GM12864 (cell line): ENCODE results near the gene ZDHHC8.

Experiments
- DNase-seq: peaks from one replicate; pipeline ENCODE4 v3.0.0-alpha.2; 2011; ENCODE audit warnings: low read depth
- H3K4me3 ChIP-seq: 2 replicates; pipeline ENCODE4 v1.5.1; 2011; ENCODE audit warnings: mild to moderate bottlenecking, low read depth, low read length, control low read depth
- TF ChIP-seq, protein P1 (sequence below): IDR thresholded peaks from 2 replicates; pipeline ENCODE4 v1.5.1; 2011; ENCODE audit warnings: low read depth, mild to moderate bottlenecking, moderate library complexity, low read length, control low read depth, inconsistent platforms; ENCODE audit errors: missing control alignments

The ZDHHC8 gene

DNA sequence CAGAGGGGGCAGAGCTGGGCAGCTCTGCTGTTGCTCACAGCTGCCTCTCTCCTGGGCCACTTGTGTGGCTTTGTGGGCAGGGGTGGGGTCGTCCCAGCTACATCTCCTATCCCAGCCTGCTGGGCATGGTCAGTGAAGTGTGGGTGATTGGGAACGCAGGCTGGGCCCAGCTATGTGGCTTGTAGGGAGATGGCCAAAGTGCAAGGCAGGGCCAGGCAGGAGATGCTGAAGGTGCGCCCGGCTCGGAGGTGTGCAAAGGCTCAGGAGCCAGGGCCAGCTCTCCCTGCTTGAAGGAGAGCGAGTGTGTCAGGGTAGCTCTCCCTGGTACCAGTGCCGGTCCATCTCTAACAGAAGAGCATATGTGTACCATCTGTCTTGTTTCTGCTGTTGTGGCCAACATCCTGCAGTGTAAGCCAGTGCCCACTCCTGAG, 24.1 kb upstream of the ZDHHC8 start:
- DNase-seq, result no peak
- H3K4me3 ChIP-seq, result no peak overlapping the region
- TF ChIP-seq, protein P1, sequence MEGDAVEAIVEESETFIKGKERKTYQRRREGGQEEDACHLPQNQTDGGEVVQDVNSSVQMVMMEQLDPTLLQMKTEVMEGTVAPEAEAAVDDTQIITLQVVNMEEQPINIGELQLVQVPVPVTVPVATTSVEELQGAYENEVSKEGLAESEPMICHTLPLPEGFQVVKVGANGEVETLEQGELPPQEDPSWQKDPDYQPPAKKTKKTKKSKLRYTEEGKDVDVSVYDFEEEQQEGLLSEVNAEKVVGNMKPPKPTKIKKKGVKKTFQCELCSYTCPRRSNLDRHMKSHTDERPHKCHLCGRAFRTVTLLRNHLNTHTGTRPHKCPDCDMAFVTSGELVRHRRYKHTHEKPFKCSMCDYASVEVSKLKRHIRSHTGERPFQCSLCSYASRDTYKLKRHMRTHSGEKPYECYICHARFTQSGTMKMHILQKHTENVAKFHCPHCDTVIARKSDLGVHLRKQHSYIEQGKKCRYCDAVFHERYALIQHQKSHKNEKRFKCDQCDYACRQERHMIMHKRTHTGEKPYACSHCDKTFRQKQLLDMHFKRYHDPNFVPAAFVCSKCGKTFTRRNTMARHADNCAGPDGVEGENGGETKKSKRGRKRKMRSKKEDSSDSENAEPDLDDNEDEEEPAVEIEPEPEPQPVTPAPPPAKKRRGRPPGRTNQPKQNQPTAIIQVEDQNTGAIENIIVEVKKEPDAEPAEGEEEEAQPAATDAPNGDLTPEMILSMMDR, result no peak

GRCh38 chr22:20107951-20108756, 23.4 kb upstream of the ZDHHC8 start:
- DNase-seq, result no peak
- no peak overlapping the region for H3K4me3 ChIP-seq
- TF ChIP-seq, protein P1, result no peak

DNA sequence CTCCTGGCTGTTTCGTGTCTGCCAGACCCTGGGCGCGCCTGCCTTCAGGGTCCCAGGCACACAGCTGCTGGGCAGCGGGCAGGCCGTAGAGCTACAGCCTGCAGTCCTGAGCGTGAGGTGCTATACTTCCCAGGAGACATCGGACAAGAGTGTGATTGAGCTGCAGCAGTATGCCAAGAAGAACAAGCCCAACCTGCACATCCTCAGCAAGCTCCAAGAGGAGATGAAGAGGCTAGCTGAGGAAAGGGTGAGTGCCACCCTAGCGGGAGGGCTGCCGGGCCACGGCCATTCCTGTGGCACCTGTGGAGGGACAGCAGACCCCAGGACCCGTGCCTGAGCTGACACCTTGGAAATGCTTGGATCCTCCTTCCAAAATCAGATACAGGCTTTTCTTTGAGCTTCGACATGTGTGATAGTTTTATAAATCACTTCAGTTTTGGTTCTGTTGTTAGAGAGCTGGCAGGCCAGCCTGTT, 22.8 kb upstream of the ZDHHC8 start:
- no peak overlapping the region for H3K4me3 ChIP-seq
- TF ChIP-seq, protein P1, result no peak
- no peak for DNase-seq

GRCh38 chr22:20109411-20110358, 21.9 kb upstream of the ZDHHC8 start:
- H3K4me3 ChIP-seq, result no peak overlapping the region
- no peak for DNase-seq
- TF ChIP-seq, protein P1, result no peak

DNA sequence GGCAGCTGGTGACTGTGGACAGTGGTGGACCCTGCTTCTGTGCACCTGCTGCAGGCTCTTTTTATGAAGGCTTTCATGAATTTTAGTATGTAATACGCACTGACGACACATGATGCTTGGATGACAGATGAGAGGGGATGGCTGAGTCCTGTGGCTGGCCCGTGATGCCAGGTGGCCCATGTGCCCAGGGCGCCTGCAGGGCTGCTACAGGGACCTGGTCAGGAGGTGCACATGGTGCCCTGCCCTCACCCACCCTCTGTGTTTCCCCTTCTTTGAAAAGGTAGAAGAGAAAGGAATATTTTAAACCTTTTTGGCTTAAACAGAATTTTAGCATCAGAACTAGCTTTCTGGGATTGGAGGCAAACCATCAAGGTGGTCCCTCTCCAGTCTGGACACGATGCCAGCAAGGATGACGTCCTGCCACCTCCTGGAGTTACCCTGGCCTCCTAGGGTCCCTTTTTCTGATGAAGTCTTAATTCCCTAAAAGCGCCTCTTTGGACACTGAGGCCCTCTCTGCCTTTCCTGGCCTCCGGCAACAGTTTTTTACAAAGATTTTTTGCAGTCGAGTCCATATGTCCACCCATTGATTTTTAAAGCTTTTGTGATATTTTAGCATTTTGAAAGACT, 21.1 kb upstream of the ZDHHC8 start:
- DNase-seq, result no peak
- no peak overlapping the region for H3K4me3 ChIP-seq
- TF ChIP-seq, protein P1, result no peak

GRCh38 chr22:20111045-20111688, 20.4 kb upstream of the ZDHHC8 start:
- DNase-seq, result no peak
- TF ChIP-seq, protein P1, result peak; percentile 58
- no peak overlapping the region for H3K4me3 ChIP-seq
